ENCODE data around the gene TCF7L1. TPM values are rescaled to one million over a fixed set of nuclear protein-coding genes. Genes with fewer than 3 reads are reported as not detected.

TCF7L1 gene
- total RNA-seq, 4 donors from 2014 or later: 5.6 to 23.2 (median 10.2) TPM

GRCh38 chr2:85183076-85183475 is 49.9 kb downstream of the TCF7L1 start:
- 100% methylated on average over 3 of the region's 3 CpGs for WGBS
- Histone ChIP-seq H3K36me3 (no peaks in the 10 kb centered on the region), H3K4me3 (no peak overlapping the region), H3K27ac (replicated peaks in 1 of 4) (no peak overlapping the region), H3K4me1 (peaks cover 30 to 58% (median 51%) of the 10 kb centered on the region in 4 donors), H3K27me3 (no peaks in the 10 kb centered on the region), H3K9me3 (no peaks in the 10 kb centered on the region)
- intact Hi-C loops (cut with DNase I): no loop called here
- DNase-seq (ENCODE audit: extremely low spot score): no peak
- no peak for TF ChIP-seq CTCF (IDR thresholded peaks at IDR 0.05)
- no peak for TF ChIP-seq EP300 (IDR thresholded peaks at IDR 0.05)
- TF ChIP-seq POLR2A (IDR thresholded peaks at IDR 0.05; ENCODE audit: low read depth): no peak
- no peak for TF ChIP-seq POLR2AphosphoS5 (IDR thresholded peaks at IDR 0.05)

- 79% methylated on average over 4 of the region's 4 CpGs for WGBS
- no peaks in the 10 kb centered on the region for H3K36me3 ChIP-seq
- H3K4me1 ChIP-seq: peaks cover 29 to 58% (median 52%) of the 10 kb centered on the region in 4 donors
- H3K27ac ChIP-seq (replicated peaks in 1 of 4): no peak overlapping the region
- intact Hi-C loops (cut with DNase I): no loop called here
- TF ChIP-seq POLR2A (IDR thresholded peaks at IDR 0.05; ENCODE audit: low read depth) (no peak), CTCF (IDR thresholded peaks at IDR 0.05) (no peak), POLR2AphosphoS5 (IDR thresholded peaks at IDR 0.05) (no peak), EP300 (IDR thresholded peaks at IDR 0.05) (no peak)
- no peak for DNase-seq (ENCODE audit: extremely low spot score)
- H3K9me3 ChIP-seq: no peaks in the 10 kb centered on the region
- H3K4me3 ChIP-seq: no peak overlapping the region
- no peaks in the 10 kb centered on the region for H3K27me3 ChIP-seq
Observed at GRCh38 chr2:85183479-85183878, 50.3 kb downstream of the TCF7L1 start.

- TF ChIP-seq EP300 (IDR thresholded peaks at IDR 0.05) (no peak), POLR2A (IDR thresholded peaks at IDR 0.05; ENCODE audit: low read depth) (no peak), CTCF (IDR thresholded peaks at IDR 0.05) (no peak), POLR2AphosphoS5 (IDR thresholded peaks at IDR 0.05) (no peak)
- intact Hi-C loops (cut with DNase I): no loop called here
- peaks cover 25 to 58% (median 54%) of the 10 kb centered on the region in 4 donors for H3K4me1 ChIP-seq
- 97% methylated on average over 9 of the region's 9 CpGs for WGBS
- no peaks in the 10 kb centered on the region for H3K27me3 ChIP-seq
- H3K36me3 ChIP-seq: no peaks in the 10 kb centered on the region
- DNase-seq (ENCODE audit: extremely low spot score): no peak
- H3K9me3 ChIP-seq: no peaks in the 10 kb centered on the region
- no peak overlapping the region for H3K4me3 ChIP-seq
- no peak overlapping the region for H3K27ac ChIP-seq (replicated peaks in 1 of 4)
Observed at GRCh38 chr2:85184231-85184630, 51.0 kb downstream of the TCF7L1 start.

GRCh38 chr2:85184990-85185389 is 51.8 kb downstream of the TCF7L1 start:
- H3K9me3 ChIP-seq: no peaks in the 10 kb centered on the region
- DNase-seq (ENCODE audit: extremely low spot score): no peak
- H3K27ac ChIP-seq (replicated peaks in 1 of 4): no peak overlapping the region
- H3K4me3 ChIP-seq: no peak overlapping the region
- TF ChIP-seq CTCF (IDR thresholded peaks at IDR 0.05): no peak
- no peak for TF ChIP-seq POLR2AphosphoS5 (IDR thresholded peaks at IDR 0.05)
- TF ChIP-seq EP300 (IDR thresholded peaks at IDR 0.05): no peak
- no peaks in the 10 kb centered on the region for H3K27me3 ChIP-seq
- H3K4me1 ChIP-seq: peaks cover 18 to 58% (median 51%) of the 10 kb centered on the region in 4 donors
- WGBS: 81% methylated on average over 6 of the region's 6 CpGs
- H3K36me3 ChIP-seq: no peaks in the 10 kb centered on the region
- intact Hi-C loops (cut with DNase I): no loop called here

GRCh38 chr2:85185431-85185940 is 52.3 kb downstream of the TCF7L1 start:
- Histone ChIP-seq H3K27me3 (no peaks in the 10 kb centered on the region), H3K36me3 (no peaks in the 10 kb centered on the region), H3K9me3 (no peaks in the 10 kb centered on the region), H3K27ac (replicated peaks in 1 of 4) (no peak overlapping the region), H3K4me3 (no peak overlapping the region), H3K4me1 (peaks cover 14 to 56% (median 46%) of the 10 kb centered on the region in 4 donors)
- 77% methylated on average over 7 of the region's 7 CpGs for WGBS
- intact Hi-C loops (cut with DNase I): no loop called here
- DNase-seq (ENCODE audit: extremely low spot score): no peak
- TF ChIP-seq POLR2A (IDR thresholded peaks at IDR 0.05; ENCODE audit: low read depth) (no peak), CTCF (IDR thresholded peaks at IDR 0.05) (no peak), POLR2AphosphoS5 (IDR thresholded peaks at IDR 0.05) (no peak), EP300 (IDR thresholded peaks at IDR 0.05) (no peak)

Data from esophagus muscularis mucosa (tissue), 4 donors.